ENCODE measurements around the gene PAPPA.

Gene PAPPA

GRCh38 chr9:116153765-116154333, at the start of gene PAPPA:
Gene PAPPA, plus strand, starts transcription at chr9:116153791. Its CDS starts 382 bp downstream, at chr9:116154173.
- DNase-seq (ENCODE audit: low read depth), result no peak

GRCh38 chr9:116103976-116104820, 49.4 kb upstream of the PAPPA start:
- peak; percentile 57 for DNase-seq (ENCODE audit: low read depth)

- DNase-seq (ENCODE audit: low read depth), result peak; percentile 49
Measured at GRCh38 chr9:116112236-116112635, 41.4 kb upstream of the PAPPA start.

- DNase-seq (ENCODE audit: low read depth), result peak; percentile 57
Measured at GRCh38 chr9:116115761-116116353, 37.7 kb upstream of the PAPPA start.

- DNase-seq (ENCODE audit: low read depth), result no peak
Measured at GRCh38 chr9:116116393-116116792, 37.2 kb upstream of the PAPPA start.

- no peak for DNase-seq (ENCODE audit: low read depth)
Measured at GRCh38 chr9:116123171-116123570, 30.4 kb upstream of the PAPPA start.

- peak; percentile 88 for DNase-seq (ENCODE audit: low read depth)
Measured at GRCh38 chr9:116124472-116125040, 29.0 kb upstream of the PAPPA start.

GRCh38 chr9:116133163-116133562, 20.4 kb upstream of the PAPPA start:
- DNase-seq (ENCODE audit: low read depth), result no peak

GRCh38 chr9:116134975-116135374, 18.6 kb upstream of the PAPPA start:
- no peak for DNase-seq (ENCODE audit: low read depth)

- no peak for DNase-seq (ENCODE audit: low read depth)
Measured at GRCh38 chr9:116137010-116137409, 16.6 kb upstream of the PAPPA start.

GRCh38 chr9:116137581-116137980, 16.0 kb upstream of the PAPPA start:
- DNase-seq (ENCODE audit: low read depth), result no peak

GRCh38 chr9:116141864-116142561, 11.6 kb upstream of the PAPPA start:
- DNase-seq (ENCODE audit: low read depth), result no peak

GRCh38 chr9:116142706-116143492, 10.7 kb upstream of the PAPPA start:
- DNase-seq (ENCODE audit: low read depth), result no peak

- DNase-seq (ENCODE audit: low read depth), result peak; percentile 86
Measured at GRCh38 chr9:116144038-116144437, 9.6 kb upstream of the PAPPA start.

- peak; percentile 43 for DNase-seq (ENCODE audit: low read depth)
Measured at GRCh38 chr9:116144555-116144954, 9.0 kb upstream of the PAPPA start.

GRCh38 chr9:116145036-116145435, 8.6 kb upstream of the PAPPA start:
- peak; percentile 51 for DNase-seq (ENCODE audit: low read depth)

- DNase-seq (ENCODE audit: low read depth), result peak; percentile 50
Measured at GRCh38 chr9:116147821-116148220, 5.8 kb upstream of the PAPPA start.

GRCh38 chr9:116149844-116150243, 3.7 kb upstream of the PAPPA start:
- peak; percentile 59 for DNase-seq (ENCODE audit: low read depth)

- DNase-seq (ENCODE audit: low read depth), result no peak
Measured at GRCh38 chr9:116151199-116151598, 2.4 kb upstream of the PAPPA start.

GRCh38 chr9:116151966-116152381, 1.6 kb upstream of the PAPPA start:
- peak; percentile 95 for DNase-seq (ENCODE audit: low read depth)

GRCh38 chr9:116152390-116152789, 1.2 kb upstream of the PAPPA start:
- DNase-seq (ENCODE audit: low read depth), result peak; percentile 71
